Activated CD8-positive, alpha-beta memory T cell treated with anti-CD3 and anti-CD28 coated beads, Interleukin-2, amount 10 ng/mL, durations not matched to agents 7 days and 5 days (primary cell): ENCODE data around the gene PNISR. TPM values are rescaled to one million over a fixed set of nuclear protein-coding genes. Genes with fewer than 3 reads are reported as not detected.

ENCODE experiments used
- ATAC-seq: fragments of 150-1000 bp; cut with Tn5 transposase; one replicate; pipeline ENCODE4 v1.10.0; 2021; ENCODE audit warnings: moderate library complexity
- CTCF ChIA-PET: fragments of 350-600 bp; sonication (Branson Sonifier 250); formaldehyde crosslinking; loops from one replicate; lab custom pipeline; 2021; ENCODE audit warnings: antibody characterized with exemption; lab: Charles Lee
- DNase-seq: peaks from one replicate; pipeline ENCODE4 v3.0.0-alpha.2; 2020
- H3K27ac Mint-ChIP-seq: one replicate; pipeline ENCODE4 v1.8.0; 2021; ENCODE audit warnings: mild to moderate bottlenecking, mixed read lengths
- H3K27me3 Mint-ChIP-seq: one replicate; pipeline ENCODE4 v1.8.0; 2021; ENCODE audit warnings: mixed read lengths
- H3K36me3 Mint-ChIP-seq: one replicate; pipeline ENCODE4 v1.8.0; 2021; ENCODE audit warnings: mild to moderate bottlenecking, mixed read lengths
- H3K4me1 Mint-ChIP-seq: one replicate; pipeline ENCODE4 v1.8.0; 2021; ENCODE audit warnings: mixed read lengths
- H3K4me3 Mint-ChIP-seq: one replicate; pipeline ENCODE4 v1.8.0; 2021; ENCODE audit warnings: mild to moderate bottlenecking, moderate library complexity, mixed read lengths
- H3K9me3 Mint-ChIP-seq: one replicate; pipeline ENCODE4 v1.8.0; 2022; ENCODE audit warnings: low read depth, mixed read lengths
- total RNA-seq, 2 experiments: library from RNA; stranded (reverse); gene quantifications; one replicate each; pipeline ENCODE4 v1.2.3, GENCODE V29; 2021

PNISR gene
- total RNA-seq, 2 experiments from 2014 or later, result 136 to 162 TPM

GRCh38 chr6:99425647-99426450 is 741 bp upstream of the PNISR start:
- DNase-seq, result peak; percentile 77
- Mint-ChIP-seq H3K4me1 (peaks cover 55% of the 10 kb centered on the region), H3K27me3 (no peaks in the 10 kb centered on the region), H3K27ac (peak overlapping the region; percentile 99), H3K36me3 (peaks cover 27% of the 10 kb centered on the region), H3K4me3 (peak overlapping the region; percentile 85), H3K9me3 (no peaks in the 10 kb centered on the region)
- peak; percentile 61 for ATAC-seq
- CTCF ChIA-PET, result interaction anchor here (0.7 to 4.8 kb wide), 8 partner anchors 8 to 96 kb away, joined by 3 to 20 read pairs (median 4); partner anchors contain the start of gene COQ3

- DNase-seq, result no peak
- Mint-ChIP-seq H3K9me3 (no peaks in the 10 kb centered on the region), H3K4me1 (peaks cover 57% of the 10 kb centered on the region), H3K36me3 (peaks cover 29% of the 10 kb centered on the region), H3K4me3 (peak overlapping the region; percentile 85), H3K27me3 (no peaks in the 10 kb centered on the region), H3K27ac (peak overlapping the region; percentile 71)
- no peak for ATAC-seq
- CTCF ChIA-PET, result interaction anchor here (1.1 to 4.8 kb wide), 4 partner anchors 10 to 97 kb away, joined by 3 to 20 read pairs (median 4); no protein-coding TSS in a partner anchor
Observed at GRCh38 chr6:99424022-99424421, 1.1 kb downstream of the PNISR start.

GRCh38 chr6:99422912-99423311 is 2.2 kb downstream of the PNISR start:
- Mint-ChIP-seq H3K36me3 (peaks cover 30% of the 10 kb centered on the region), H3K27ac (no peak overlapping the region), H3K27me3 (no peaks in the 10 kb centered on the region), H3K9me3 (no peaks in the 10 kb centered on the region), H3K4me3 (no peak overlapping the region), H3K4me1 (peaks cover 59% of the 10 kb centered on the region)
- ATAC-seq (no peak), DNase-seq (no peak)
- CTCF ChIA-PET, result interaction anchor here (0.9 to 4.8 kb wide), 2 partner anchors 11 to 30 kb away, joined by 3 to 20 read pairs; no protein-coding TSS in a partner anchor

- Mint-ChIP-seq H3K4me1 (peaks cover 33% of the 10 kb centered on the region), H3K27ac (peak overlapping the region; percentile 49), H3K9me3 (no peaks in the 10 kb centered on the region), H3K36me3 (peaks cover 33% of the 10 kb centered on the region), H3K4me3 (peak overlapping the region; percentile 30), H3K27me3 (no peaks in the 10 kb centered on the region)
- ATAC-seq (peak; percentile 67), DNase-seq (no peak)
- CTCF ChIA-PET, result interaction anchor here (0.9 to 1.2 kb wide), 4 partner anchors 9 to 82 kb away, joined by 3 to 5 read pairs (median 4); partner anchors contain the start of gene COQ3
Observed at GRCh38 chr6:99416892-99417767, 8.0 kb downstream of the PNISR start.

GRCh38 chr6:99416226-99416625 is 8.9 kb downstream of the PNISR start:
- DNase-seq, result no peak
- CTCF ChIA-PET, result interaction anchor here (1.1 to 1.2 kb wide), 3 partner anchors 10 to 82 kb away, joined by 3 to 5 read pairs (median 3); partner anchors contain the start of gene COQ3
- Mint-ChIP-seq H3K27ac (no peak overlapping the region), H3K36me3 (peaks cover 33% of the 10 kb centered on the region), H3K4me3 (no peak overlapping the region), H3K4me1 (peaks cover 30% of the 10 kb centered on the region), H3K27me3 (no peaks in the 10 kb centered on the region), H3K9me3 (no peaks in the 10 kb centered on the region)
- no peak for ATAC-seq

- Mint-ChIP-seq H3K4me3 (no peak overlapping the region), H3K27me3 (no peaks in the 10 kb centered on the region), H3K9me3 (no peaks in the 10 kb centered on the region), H3K36me3 (peaks cover 36% of the 10 kb centered on the region), H3K4me1 (peaks cover 26% of the 10 kb centered on the region), H3K27ac (no peak overlapping the region)
- no peak for ATAC-seq
- CTCF ChIA-PET, result interaction anchor here (0.7 to 1.5 kb wide), 3 partner anchors 20 to 85 kb away, joined by 3 read pairs; no protein-coding TSS in a partner anchor
- DNase-seq, result no peak
Observed at GRCh38 chr6:99415446-99415845, 9.7 kb downstream of the PNISR start.

- ATAC-seq (no peak), DNase-seq (no peak)
- CTCF ChIA-PET, result no interaction called here
- Mint-ChIP-seq H3K4me3 (no peak overlapping the region), H3K36me3 (peaks cover 38% of the 10 kb centered on the region), H3K4me1 (peaks cover 13% of the 10 kb centered on the region), H3K27me3 (no peaks in the 10 kb centered on the region), H3K27ac (no peak overlapping the region), H3K9me3 (no peaks in the 10 kb centered on the region)
Observed at GRCh38 chr6:99412065-99412464, 13.0 kb downstream of the PNISR start.

GRCh38 chr6:99409672-99410071 is 15.4 kb downstream of the PNISR start:
- no peaks in the 10 kb centered on the region for H3K9me3 Mint-ChIP-seq
- peaks cover 9% of the 10 kb centered on the region for H3K4me1 Mint-ChIP-seq
- H3K4me3 Mint-ChIP-seq, result no peak overlapping the region
- ATAC-seq, result no peak
- no peaks in the 10 kb centered on the region for H3K27me3 Mint-ChIP-seq
- H3K36me3 Mint-ChIP-seq, result peaks cover 45% of the 10 kb centered on the region
- CTCF ChIA-PET, result interaction anchor here (1.9 kb wide), 1 partner anchor 14 kb away, joined by 6 read pairs; no protein-coding TSS in a partner anchor
- no peak overlapping the region for H3K27ac Mint-ChIP-seq
- no peak for DNase-seq

- DNase-seq, result no peak
- CTCF ChIA-PET, result no interaction called here
Observed at GRCh38 chr6:99407076-99407475, 18.0 kb downstream of the PNISR start.

GRCh38 chr6:99402448-99402847 is 22.7 kb downstream of the PNISR start:
- CTCF ChIA-PET, result interaction anchor here (0.9 to 2.2 kb wide), 4 partner anchors 8 to 165 kb away, joined by 3 to 6 read pairs (median 4); partner anchors contain the start of genes CCNC and COQ3
- no peaks in the 10 kb centered on the region for H3K27me3 Mint-ChIP-seq
- ATAC-seq (no peak), DNase-seq (no peak)
- no peak overlapping the region for H3K4me3 Mint-ChIP-seq
- H3K9me3 Mint-ChIP-seq, result no peaks in the 10 kb centered on the region
- H3K36me3 Mint-ChIP-seq, result peaks cover 49% of the 10 kb centered on the region
- H3K27ac Mint-ChIP-seq, result no peak overlapping the region
- peaks cover 7% of the 10 kb centered on the region for H3K4me1 Mint-ChIP-seq

More at GRCh38 chr6:99407076-99407475, 18.0 kb downstream of the PNISR start:
- H3K9me3 Mint-ChIP-seq, result no peaks in the 10 kb centered on the region
- no peak overlapping the region for H3K4me3 Mint-ChIP-seq
- H3K27me3 Mint-ChIP-seq, result no peaks in the 10 kb centered on the region
- H3K27ac Mint-ChIP-seq, result no peak overlapping the region
- no peak for ATAC-seq
- peaks cover 4% of the 10 kb centered on the region for H3K4me1 Mint-ChIP-seq
- peaks cover 50% of the 10 kb centered on the region for H3K36me3 Mint-ChIP-seq

GRCh38 chr6:99397287-99397686 is 27.8 kb downstream of the PNISR start:
- Mint-ChIP-seq H3K4me1 (peaks cover 16% of the 10 kb centered on the region), H3K9me3 (no peaks in the 10 kb centered on the region), H3K27me3 (no peaks in the 10 kb centered on the region), H3K4me3 (no peak overlapping the region), H3K36me3 (peaks cover 22% of the 10 kb centered on the region), H3K27ac (no peak overlapping the region)
- ATAC-seq (no peak), DNase-seq (no peak)
- CTCF ChIA-PET, result interaction anchor here (4.3 kb wide), 1 partner anchor 66 kb away, joined by 17 read pairs; no protein-coding TSS in a partner anchor

- ATAC-seq (peak; percentile 89), DNase-seq (peak; percentile 76)
- CTCF ChIA-PET, result interaction anchor here (0.7 to 4.3 kb wide), 13 partner anchors 9 to 154 kb away, joined by 3 to 17 read pairs (median 3); no protein-coding TSS in a partner anchor
- Mint-ChIP-seq H3K9me3 (no peaks in the 10 kb centered on the region), H3K4me1 (peaks cover 11% of the 10 kb centered on the region), H3K27me3 (no peaks in the 10 kb centered on the region), H3K4me3 (peak within 1 kb of the TSS; percentile 90), H3K36me3 (peaks cover 2% of the 10 kb centered on the region), H3K27ac (peak within 1 kb of the TSS; percentile 91)
Observed at GRCh38 chr6:99393698-99394531, 31.2 kb downstream of the PNISR start, which contains the start of gene COQ3. Gene COQ3, minus strand, starts transcription at chr6:99394195. Its CDS starts 16 bp downstream, at chr6:99394179.
